Psoas muscle (tissue), 8 donors: ENCODE measurements around the gene PRR29. TPM values are rescaled to one million over a fixed set of nuclear protein-coding genes. Genes with fewer than 3 reads are reported as not detected.

Source experiments
- ATAC-seq, 4 donors: fragments of 200-7000 bp; cut with Tn5 transposase; one replicate each; pipeline ENCODE4 v1.9.1; 2020; ENCODE audit warnings: moderate library complexity in 3 of 4, mild to moderate bottlenecking in 2 of 4
- DNase-seq, 2 donors: peaks; one replicate each; pipeline ENCODE4 v3.0.0-alpha.2; 2020
- H3K27ac ChIP-seq: fragments of 200-600 bp; one replicate; pipeline ENCODE4 v1.8.0; 2022
- H3K27me3 ChIP-seq, 3 donors: fragments of 200-600 bp in 1 of 3; one replicate each; pipeline versions ENCODE4 v1.6.1 to v1.8.0; 2013 to 2022; ENCODE audit warnings: low read length in 2 of 3, mild to moderate bottlenecking in 2 of 3, moderate library complexity in 1 of 3; ENCODE audit not compliant: insufficient read depth in 3 of 3
- H3K36me3 ChIP-seq, 2 donors: fragments of 200-600 bp in 1 of 2; one replicate each; pipeline versions ENCODE4 v1.6.1 to v1.8.0; 2013 to 2022; ENCODE audit warnings: low read depth in 1 of 2, mild to moderate bottlenecking in 1 of 2, moderate library complexity in 1 of 2; ENCODE audit not compliant: insufficient read depth in 1 of 2
- H3K4me1 ChIP-seq: fragments of 200-600 bp; one replicate; pipeline ENCODE4 v1.8.0; 2022
- H3K4me3 ChIP-seq: fragments of 200-600 bp; one replicate; pipeline ENCODE4 v1.8.0; 2022; ENCODE audit warnings: mild to moderate bottlenecking
- H3K9me3 ChIP-seq: fragments of 200-600 bp; one replicate; pipeline ENCODE4 v1.8.0; 2022
- CTCF ChIP-seq: fragments of 200-600 bp; IDR thresholded peaks from one replicate; pipeline ENCODE4 v1.8.0; 2022; ENCODE audit warnings: antibody characterized with exemption
- WGBS, 3 donors: extraction: QIAGEN DNeasy Blood & Tissue Kit; methylation state at CpG; one replicate each; pipeline versions ENCODE4 v1.1.6 to v1.1.7; 2013; 5-methylcytosine and 5-hydroxymethylcytosine counted together
- intact Hi-C, 2 donors: fragments of 100-400 bp; cut with DNase I; formaldehyde crosslinking; loops; one replicate each; pipeline versions ENCODE4 v1.11.0 to v1.14.2; 2022
- polyA plus RNA-seq, 3 donors: library from polyadenylated mRNA; stranded (reverse); fragments of 200-250 nt; gene quantifications; one replicate each; pipeline ENCODE4 v1.2.3, GENCODE V29; 2013
- total RNA-seq, 4 donors: library from RNA; stranded (reverse); fragmentation: NEBNext Ultra II Directional in 2 of 4; extraction: Animal tissue kit (Norgen Biotek cat#: 25700) in 2 of 4; gene quantifications; one replicate each; pipeline versions ENCODE4 v1.2.1 to v1.2.4, GENCODE V29; 2021 to 2023
- donor health status: healthy with polysubstance abuse.
- donor health status: DM: no; HTN: no; CAD: no; lungs with moderate emphysema.
- donor health status: Bipolar disorder and iron deficiency.
- donor health status: healthy.
- donor health status: DM: yes; HTN: yes; CAD: no.
- donor health status: DM: no; HTN: no; CAD: no.
- donor health status: DM: no; HTN: no; CAD: no.
- donor health status: DM: yes; HTN: yes; CAD: no.

Gene PRR29
- total and polyA plus RNA-seq, 7 donors = 0.09 to 0.47 (median 0.16) TPM; not detected in 1

GRCh38 chr17:63998721-63999679, 849 bp downstream of the PRR29 start:
- ATAC-seq (peak in 3 of 4 donors; percentile 1 to 7 (median 4)), DNase-seq (no peak)
- peaks cover 0 to 23% (median 4%) of the 10 kb centered on the region in 3 donors for H3K27me3 ChIP-seq
- no peak overlapping the region for H3K27ac ChIP-seq
- H3K4me1 ChIP-seq = peaks cover 14% of the 10 kb centered on the region
- no peaks in the 10 kb centered on the region for H3K36me3 ChIP-seq
- intact Hi-C loops = loop anchor here in 1 of 2 donors (5.0 kb wide), 1 partner anchor 67 kb away; the partner anchor contains the start of gene CD79B
- 20 to 30% (median 24%) methylated on average over 26 to 33 of the region's 33 CpGs for WGBS, 3 donors
- no peaks in the 10 kb centered on the region for H3K9me3 ChIP-seq
- peak overlapping the region; percentile 64 for H3K4me3 ChIP-seq
- no peak for TF ChIP-seq CTCF

- Histone ChIP-seq H3K36me3 (no peaks in the 10 kb centered on the region), H3K4me3 (no peak overlapping the region), H3K9me3 (no peaks in the 10 kb centered on the region), H3K4me1 (peaks cover 14% of the 10 kb centered on the region), H3K27me3 (peaks cover 0 to 23% (median 4%) of the 10 kb centered on the region in 3 donors), H3K27ac (no peak overlapping the region)
- intact Hi-C loops = loop anchor here in 1 of 2 donors (5.0 kb wide), 1 partner anchor 68 kb away; the partner anchor contains the start of gene CD79B
- no peak for TF ChIP-seq CTCF
- no peak for ATAC-seq
- DNase-seq = no peak
- 79 to 84% (median 82%) methylated on average over 25 of the region's 25 CpGs for WGBS, 3 donors
Measured at GRCh38 chr17:63999680-64000531, 1.8 kb downstream of the PRR29 start.

GRCh38 chr17:64001091-64001579, 3.0 kb downstream of the PRR29 start:
- DNase-seq = no peak
- no peak for TF ChIP-seq CTCF
- H3K4me1 ChIP-seq = peaks cover 14% of the 10 kb centered on the region
- H3K9me3 ChIP-seq = no peaks in the 10 kb centered on the region
- no peaks in the 10 kb centered on the region for H3K36me3 ChIP-seq
- intact Hi-C loops = no loop called here
- ATAC-seq = no peak
- no peak overlapping the region for H3K27ac ChIP-seq
- peaks cover 0 to 23% (median 4%) of the 10 kb centered on the region in 3 donors for H3K27me3 ChIP-seq
- no peak overlapping the region for H3K4me3 ChIP-seq
- 81 to 85% (median 84%) methylated on average over 6 to 7 of the region's 7 CpGs for WGBS, 3 donors

GRCh38 chr17:64001763-64002529, 3.8 kb downstream of the PRR29 start:
- no peak for TF ChIP-seq CTCF
- H3K27ac ChIP-seq = peak overlapping the region; percentile 41
- peak; percentile 60 to 77 for DNase-seq
- no peaks in the 10 kb centered on the region for H3K9me3 ChIP-seq
- no peaks in the 10 kb centered on the region for H3K36me3 ChIP-seq
- H3K27me3 ChIP-seq = peaks cover 0 to 23% (median 4%) of the 10 kb centered on the region in 3 donors
- intact Hi-C loops = no loop called here
- peaks cover 17% of the 10 kb centered on the region for H3K4me1 ChIP-seq
- peak in 3 of 4 donors; percentile 32 to 45 (median 34) for ATAC-seq
- no peak overlapping the region for H3K4me3 ChIP-seq
- 72 to 81% (median 73%) methylated on average over 13 to 14 of the region's 14 CpGs for WGBS, 3 donors
